Endothelial cell of umbilical vein (primary cell): ENCODE results near the gene WDR77. TPM values are rescaled to one million over a fixed set of nuclear protein-coding genes. Genes with fewer than 3 reads are reported as not detected.

Source experiments
- BruUV-seq: library from RNA; stranded (reverse); fragments of 400-500 nt; replicated peaks from 2 replicates; lab custom pipeline; 2021; lab: Mats Ljungman, UMichigan
- CTCF ChIA-PET: fragments of 300-600, 350-600 bp; sonication (Branson Sonifier 250); formaldehyde crosslinking; loops from one replicate; lab custom pipeline; 2021; ENCODE audit warnings: antibody characterized with exemption, inconsistent platforms; lab: Charles Lee
- POLR2A ChIA-PET: fragments of 300-600, 350-600 bp; sonication (Branson Sonifier 250); formaldehyde crosslinking; loops from one replicate; lab custom pipeline; 2021; ENCODE audit warnings: antibody characterized with exemption, inconsistent platforms; lab: Charles Lee
- DNase-seq: peaks from one replicate; pipeline ENCODE4 v3.0.0-alpha.2; 2011; ENCODE audit warnings: low read depth, low spot score
- FAIRE-seq: peaks from 2 replicates; lab custom pipeline; 2011; peaks lifted over from hg19 to GRCh38; lab: Jason Lieb, UNC
- H2AFZ ChIP-seq: 2 replicates; pipeline ENCODE4 v1.6.0; 2012; ENCODE audit warnings: low read depth, low read length, control low read depth, inconsistent platforms
- H3K27ac ChIP-seq: 2 replicates; pipeline ENCODE4 v1.5.1; 2011; ENCODE audit warnings: low read depth, mild to moderate bottlenecking, control low read depth, low read length, moderate library complexity; ENCODE audit not compliant: insufficient read depth
- H3K27me3 ChIP-seq, 2 experiments: 2 replicates each; pipeline versions ENCODE4 v1.6.0 to v1.6.1; 2011; ENCODE audit warnings: low read length in 2 of 2, mixed read lengths in 1 of 2; ENCODE audit not compliant: control insufficient read depth in 2 of 2, insufficient read depth in 2 of 2
- H3K36me3 ChIP-seq, 2 experiments: 2 replicates in 1 of 2; 3 replicates in 1 of 2; pipeline ENCODE4 v1.5.1; 2011; ENCODE audit warnings: low read length in 2 of 2, mild to moderate bottlenecking in 1 of 2, moderate library complexity in 1 of 2; ENCODE audit not compliant: control insufficient read depth in 2 of 2, insufficient read depth in 2 of 2; ENCODE audit errors: extremely low read depth in 1 of 2
- H3K4me1 ChIP-seq: 3 replicates; pipeline ENCODE4 v1.5.1; 2011; ENCODE audit warnings: mild to moderate bottlenecking, low read length; ENCODE audit not compliant: control insufficient read depth, insufficient read depth; ENCODE audit errors: extremely low read depth
- H3K4me2 ChIP-seq: 2 replicates; pipeline ENCODE4 v1.6.1; 2011; ENCODE audit warnings: low read length, control low read depth, mixed read lengths; ENCODE audit not compliant: insufficient read depth
- H3K4me3 ChIP-seq, 3 experiments: fragments of 200-600 bp in 1 of 3; sonication (generic), shearing (Covaris generic) in 1 of 3; replicated peaks in 1 of 3; 2 replicates each; pipeline ENCODE4 v1.5.1; 2011 to 2016; ENCODE audit warnings: control low read depth in 3 of 3, low read length in 3 of 3, mild to moderate bottlenecking in 2 of 3, inconsistent platforms in 1 of 3, low read depth in 1 of 3, moderate library complexity in 1 of 3; ENCODE audit not compliant: insufficient read depth in 1 of 3
- H3K79me2 ChIP-seq: 2 replicates; pipeline ENCODE4 v1.6.0; 2012; ENCODE audit warnings: low read length, inconsistent platforms; ENCODE audit not compliant: control insufficient read depth, insufficient read depth
- H3K9ac ChIP-seq: replicated peaks from 2 replicates; pipeline ENCODE3; 2011; ENCODE audit warnings: low read length, control low read depth; ENCODE audit not compliant: insufficient read depth; ENCODE audit errors: extremely low read depth
- H3K9me1 ChIP-seq: replicated peaks from 3 replicates; pipeline ENCODE4 v1.6.0; 2011; ENCODE audit warnings: mild to moderate bottlenecking, low read length; ENCODE audit not compliant: control insufficient read depth, insufficient read depth; ENCODE audit errors: extremely low read depth
- H3K9me3 ChIP-seq: replicated peaks from 2 replicates; pipeline ENCODE4 v1.5.1; 2012; ENCODE audit warnings: low read length, inconsistent platforms; ENCODE audit not compliant: control insufficient read depth, insufficient read depth
- H4K20me1 ChIP-seq: replicated peaks from 2 replicates; pipeline ENCODE3; 2011; ENCODE audit warnings: mild to moderate bottlenecking, low read length; ENCODE audit not compliant: control insufficient read depth, insufficient read depth; ENCODE audit errors: extremely low read depth
- EZH2 ChIP-seq: IDR thresholded peaks from 2 replicates; pipeline ENCODE4 v1.6.1; 2012; ENCODE audit warnings: borderline replicate concordance, low read depth, mild to moderate bottlenecking, moderate library complexity, low read length, inconsistent platforms; ENCODE audit not compliant: severe bottlenecking
- FOS ChIP-seq: IDR thresholded peaks from 2 replicates; pipeline ENCODE4 v1.6.1; 2011; ENCODE audit warnings: mild to moderate bottlenecking, low read length, moderate library complexity, borderline replicate concordance; ENCODE audit not compliant: insufficient read depth
- GATA2 ChIP-seq: IDR thresholded peaks from 2 replicates; pipeline ENCODE4 v1.7.0; 2011; ENCODE audit warnings: low read depth, mild to moderate bottlenecking, moderate library complexity, mixed read lengths, low read length; ENCODE audit not compliant: insufficient read length, insufficient read depth
- JUN ChIP-seq: IDR thresholded peaks from 2 replicates; pipeline ENCODE4 v1.6.1; 2011; ENCODE audit warnings: borderline replicate concordance, low read depth; ENCODE audit not compliant: insufficient read length, insufficient read depth
- MYC ChIP-seq: IDR thresholded peaks from one replicate; pipeline ENCODE4 v1.6.1; 2011; ENCODE audit warnings: mild to moderate bottlenecking, low read depth, low read length
- POLR2A ChIP-seq: IDR thresholded peaks from 2 replicates; pipeline ENCODE4 v1.6.1; 2012; ENCODE audit warnings: low read depth, mild to moderate bottlenecking, control low read depth, low read length
- POLR2AphosphoS5 ChIP-seq: IDR thresholded peaks from 2 replicates; pipeline ENCODE4 v1.6.1; 2012; ENCODE audit warnings: low read depth, mild to moderate bottlenecking, control low read depth, low read length, moderate library complexity; ENCODE audit not compliant: insufficient read depth
- dilution Hi-C: fragments of 300-500 bp; cut with MboI; formaldehyde crosslinking; loops from one replicate; pipeline ENCODE4 v1.15.0; 2019; ENCODE audit warnings: low sequenced_read_pairs; ENCODE audit not compliant: extremely low pct_ligation_motif_present
- intact Hi-C: fragments of 100-400 bp; cut with micrococcal nuclease; formaldehyde crosslinking; loops from one replicate; pipeline ENCODE4 v1.10.0; 2022
- polyA plus RNA-seq, 4 experiments: library from polyadenylated mRNA; depleted of rRNA in 3 of 4; stranded (reverse) in 3 of 4; unstranded in 1 of 4; fragments of >200 nt; gene quantifications; 2 replicates each; pipeline versions ENCODE4 v1.2.1 to v1.2.3, GENCODE V29; 2011 to 2012; ENCODE audit warnings: missing spikeins in 1 of 4
- total RNA-seq: library from RNA; stranded (reverse); gene quantifications from 2 replicates; pipeline ENCODE4 v1.2.3, GENCODE V29; 2021
- TF ChIP-seq, protein P1 (sequence below), 2 donors: IDR thresholded peaks; 1 replicate in 1 of 2; 2 replicates in 1 of 2; pipeline ENCODE4 v1.5.1; 2011; ENCODE audit warnings: low read length in 2 of 2, mild to moderate bottlenecking in 2 of 2, moderate library complexity in 2 of 2, control low read depth in 1 of 2, inconsistent platforms in 1 of 2, low read depth in 1 of 2; ENCODE audit not compliant: insufficient read depth in 1 of 2; ENCODE audit errors: extremely low read depth in 1 of 2
- TF ChIP-seq, protein P2 (sequence below): IDR thresholded peaks from 2 replicates; pipeline ENCODE4 v1.6.1; 2011; ENCODE audit not compliant: insufficient read depth, insufficient read length

The WDR77 gene
- total and polyA plus RNA-seq, 2 donors (not counting 3 experiments of a cell fraction or from before 2014, with no cell fraction given): 41.3 to 116 TPM

GRCh38 chr1:111465754-111466153 lies 16.7 kb upstream of the WDR77 start:
- H2AFZ ChIP-seq: no peak overlapping the region
- no TSS peak for BruUV-seq
- no peak for TF ChIP-seq POLR2A
- TF ChIP-seq, protein P1, sequence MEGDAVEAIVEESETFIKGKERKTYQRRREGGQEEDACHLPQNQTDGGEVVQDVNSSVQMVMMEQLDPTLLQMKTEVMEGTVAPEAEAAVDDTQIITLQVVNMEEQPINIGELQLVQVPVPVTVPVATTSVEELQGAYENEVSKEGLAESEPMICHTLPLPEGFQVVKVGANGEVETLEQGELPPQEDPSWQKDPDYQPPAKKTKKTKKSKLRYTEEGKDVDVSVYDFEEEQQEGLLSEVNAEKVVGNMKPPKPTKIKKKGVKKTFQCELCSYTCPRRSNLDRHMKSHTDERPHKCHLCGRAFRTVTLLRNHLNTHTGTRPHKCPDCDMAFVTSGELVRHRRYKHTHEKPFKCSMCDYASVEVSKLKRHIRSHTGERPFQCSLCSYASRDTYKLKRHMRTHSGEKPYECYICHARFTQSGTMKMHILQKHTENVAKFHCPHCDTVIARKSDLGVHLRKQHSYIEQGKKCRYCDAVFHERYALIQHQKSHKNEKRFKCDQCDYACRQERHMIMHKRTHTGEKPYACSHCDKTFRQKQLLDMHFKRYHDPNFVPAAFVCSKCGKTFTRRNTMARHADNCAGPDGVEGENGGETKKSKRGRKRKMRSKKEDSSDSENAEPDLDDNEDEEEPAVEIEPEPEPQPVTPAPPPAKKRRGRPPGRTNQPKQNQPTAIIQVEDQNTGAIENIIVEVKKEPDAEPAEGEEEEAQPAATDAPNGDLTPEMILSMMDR (IDR thresholded peaks at IDR 0.05; ENCODE audit: extremely low read depth in 1 of 2, insufficient read depth in 1 of 2, low read depth in 1 of 2, low read length in 2 of 2): no peak
- no peaks in the 10 kb centered on the region for H3K27me3 ChIP-seq
- dilution Hi-C loops: no loop called here
- FAIRE-seq: no peak
- no peaks in the 10 kb centered on the region for H4K20me1 ChIP-seq
- H3K4me3 ChIP-seq: no peak overlapping the region
- ChIA-PET POLR2A (no interaction called here), CTCF (interaction anchor here (1.4 kb wide), 2 partner anchors 16 to 42 kb away, joined by 3 read pairs; no protein-coding TSS in a partner anchor)
- no peak for DNase-seq
- no peak overlapping the region for H3K9ac ChIP-seq
- no peak overlapping the region for H3K27ac ChIP-seq
- intact Hi-C loops: no loop called here
- H3K4me2 ChIP-seq: no peak overlapping the region
- no peaks in the 10 kb centered on the region for H3K9me1 ChIP-seq
- no peaks in the 10 kb centered on the region for H3K79me2 ChIP-seq
- H3K9me3 ChIP-seq: no peaks in the 10 kb centered on the region
- H3K4me1 ChIP-seq: no peaks in the 10 kb centered on the region
- H3K36me3 ChIP-seq: peaks cover 0 to 4% of the 10 kb centered on the region in 2 experiments

DNA sequence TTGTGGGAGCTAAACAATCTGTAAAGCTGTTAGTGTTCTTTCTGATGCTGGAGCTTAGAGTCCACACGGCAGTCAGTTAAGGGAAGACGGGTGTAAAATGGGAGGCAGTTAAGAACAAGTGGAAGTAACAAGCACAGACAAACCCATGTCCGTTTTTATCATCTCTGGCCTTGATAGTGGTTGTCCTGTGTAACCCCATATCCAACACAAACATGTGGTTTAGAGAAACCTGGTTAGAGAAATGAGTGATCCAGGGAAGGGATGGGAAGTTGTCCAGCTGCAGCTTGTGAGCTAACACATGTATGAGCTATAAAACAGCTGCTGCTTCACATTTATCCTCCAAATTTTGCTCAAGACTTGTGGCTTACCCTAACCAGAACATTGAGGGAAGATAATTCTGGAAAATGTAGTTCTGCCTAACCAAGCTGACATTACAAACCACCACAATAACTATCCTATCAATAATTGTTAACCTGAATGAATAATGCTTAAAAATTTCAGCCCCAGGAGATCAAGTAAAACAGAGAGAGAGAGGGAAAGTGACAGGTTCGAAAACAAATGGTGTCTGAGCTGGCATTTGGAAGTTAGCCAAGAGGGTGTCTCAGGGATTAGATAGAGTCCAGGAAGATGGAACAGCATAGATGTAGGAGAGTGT lies 14.1 kb upstream of the WDR77 start:
- H3K36me3 ChIP-seq: peaks cover 5 to 15% of the 10 kb centered on the region in 2 experiments
- no peaks in the 10 kb centered on the region for H3K9me3 ChIP-seq
- ChIA-PET POLR2A (interaction anchor here (1.2 kb wide), 1 partner anchor 10 kb away, joined by 4 read pairs; no protein-coding TSS in a partner anchor), CTCF (interaction anchor here (0.7 to 2.4 kb wide), 2 partner anchors 11 to 14 kb away, joined by 3 to 7 read pairs; partner anchors contain the start of genes C1orf162 and WDR77)
- H3K79me2 ChIP-seq: no peaks in the 10 kb centered on the region
- DNase-seq: no peak
- no peak for TF ChIP-seq MYC
- no peak for TF ChIP-seq EZH2
- TF ChIP-seq JUN: no peak
- no peak for TF ChIP-seq POLR2AphosphoS5
- no peak for TF ChIP-seq FOS
- TF ChIP-seq POLR2A: no peak
- TF ChIP-seq, protein P2, sequence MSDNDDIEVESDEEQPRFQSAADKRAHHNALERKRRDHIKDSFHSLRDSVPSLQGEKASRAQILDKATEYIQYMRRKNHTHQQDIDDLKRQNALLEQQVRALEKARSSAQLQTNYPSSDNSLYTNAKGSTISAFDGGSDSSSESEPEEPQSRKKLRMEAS: no peak
- TF ChIP-seq GATA2: no peak
- TF ChIP-seq, protein P1 (IDR thresholded peaks at IDR 0.05; ENCODE audit: extremely low read depth in 1 of 2, insufficient read depth in 1 of 2, low read depth in 1 of 2, low read length in 2 of 2): no peak
- H3K4me1 ChIP-seq: no peaks in the 10 kb centered on the region
- no peak for FAIRE-seq
- BruUV-seq: no TSS peak
- H2AFZ ChIP-seq: no peak overlapping the region
- H3K27me3 ChIP-seq: no peaks in the 10 kb centered on the region
- intact Hi-C loops (no loop called here), dilution Hi-C loops (no loop called here)
- H3K4me2 ChIP-seq: no peak overlapping the region
- no peak overlapping the region for H3K4me3 ChIP-seq
- H3K27ac ChIP-seq: no peak overlapping the region
- H4K20me1 ChIP-seq: no peaks in the 10 kb centered on the region
- no peaks in the 10 kb centered on the region for H3K9me1 ChIP-seq
- no peak overlapping the region for H3K9ac ChIP-seq
